Measurements from ENCODE around the gene SLC6A6. TPM values are rescaled to one million over a fixed set of nuclear protein-coding genes. Genes with fewer than 3 reads are reported as not detected.

Gene SLC6A6
- total and polyA plus RNA-seq, 2 experiments from 2014 or later, result 27.5 to 150 TPM

GRCh38 chr3:14379843-14380242 is 22.6 kb upstream of the SLC6A6 start:
- no peak overlapping the region for H3K4me2 ChIP-seq
- Mint-ChIP-seq H3K4me3 (no peak overlapping the region), H3K4me1 (peaks cover 2% of the 10 kb centered on the region; the same call in 1 of the 3 replicates), H3K36me3 (ENCODE audit: low read depth) (no peaks in the 10 kb centered on the region), H3K9me3 (peaks cover 2% of the 10 kb centered on the region; the same call in 1 of the 3 replicates), H3K27ac (no peak overlapping the region), H3K27me3 (ENCODE audit: insufficient read depth, low read depth, poor library complexity) (peaks cover 9% of the 10 kb centered on the region)
- H3K27me3 ChIP-seq (ENCODE audit: insufficient read depth), result no peaks in the 10 kb centered on the region
- no peak for ATAC-seq
- no peak overlapping the region for H3K4me3 ChIP-seq
- H4K20me1 ChIP-seq (replicated peaks; ENCODE audit: insufficient read depth), result no peaks in the 10 kb centered on the region
- no peaks in the 10 kb centered on the region for H3K36me3 ChIP-seq (ENCODE audit: insufficient read depth)
- H3F3A ChIP-seq (replicated peaks; ENCODE audit: low read depth), result no peaks in the 10 kb centered on the region
- no peaks in the 10 kb centered on the region for H3K79me2 ChIP-seq (replicated peaks; ENCODE audit: insufficient read depth)
- TF ChIP-seq CREB1 (CRISPR knock-in tag; IDR thresholded peaks at IDR 0.05; ENCODE audit: low read depth) (no peak), STAT1 (IDR thresholded peaks at IDR 0.05; ENCODE audit: unreplicated experiment) (no peak), NANOG (IDR thresholded peaks at IDR 0.05; ENCODE audit: borderline replicate concordance) (no peak), EZH2 (IDR thresholded peaks at IDR 0.05; ENCODE audit: low read depth, unreplicated experiment) (no peak), ZNF114 (CRISPR knock-in tag; IDR thresholded peaks at IDR 0.05) (no peak)
- H3K9me2 ChIP-seq (ENCODE audit: insufficient read depth), result no peaks in the 10 kb centered on the region
- no peak for DNase-seq (ENCODE audit: low spot score)
- no peak overlapping the region for H2AFZ ChIP-seq
- H3K4me1 ChIP-seq (ENCODE audit: insufficient read depth), result no peaks in the 10 kb centered on the region
- H3K27ac ChIP-seq (ENCODE audit: low read depth), result no peak overlapping the region

- Mint-ChIP-seq H3K36me3 (ENCODE audit: low read depth) (no peaks in the 10 kb centered on the region; the same call in 2 of the 3 replicates), H3K27ac (no peak overlapping the region), H3K27me3 (ENCODE audit: insufficient read depth, low read depth, poor library complexity) (peaks cover 9% of the 10 kb centered on the region), H3K9me3 (peaks cover 5% of the 10 kb centered on the region; the same call in 1 of the 3 replicates), H3K4me3 (no peak overlapping the region), H3K4me1 (no peaks in the 10 kb centered on the region; the same call in 2 of the 3 replicates)
- DNase-seq (ENCODE audit: low spot score), result no peak
- H3F3A ChIP-seq (replicated peaks; ENCODE audit: low read depth), result no peaks in the 10 kb centered on the region
- H3K27ac ChIP-seq (ENCODE audit: low read depth), result no peak overlapping the region
- H3K4me3 ChIP-seq, result no peak overlapping the region
- no peaks in the 10 kb centered on the region for H3K36me3 ChIP-seq (ENCODE audit: insufficient read depth)
- H3K4me2 ChIP-seq, result no peak overlapping the region
- H2AFZ ChIP-seq, result no peak overlapping the region
- H3K79me2 ChIP-seq (replicated peaks; ENCODE audit: insufficient read depth), result no peaks in the 10 kb centered on the region
- no peaks in the 10 kb centered on the region for H4K20me1 ChIP-seq (replicated peaks; ENCODE audit: insufficient read depth)
- H3K9me2 ChIP-seq (ENCODE audit: insufficient read depth), result no peaks in the 10 kb centered on the region
- H3K4me1 ChIP-seq (ENCODE audit: insufficient read depth), result no peaks in the 10 kb centered on the region
- no peak for ATAC-seq
- H3K27me3 ChIP-seq (ENCODE audit: insufficient read depth), result no peaks in the 10 kb centered on the region
- TF ChIP-seq EZH2phosphoT487 (IDR thresholded peaks at IDR 0.05; ENCODE audit: unreplicated experiment) (no peak), EZH2 (IDR thresholded peaks at IDR 0.05; ENCODE audit: low read depth, unreplicated experiment) (no peak), CREB1 (CRISPR knock-in tag; IDR thresholded peaks at IDR 0.05; ENCODE audit: low read depth) (no peak), ZNF331 (CRISPR knock-in tag; IDR thresholded peaks at IDR 0.05; ENCODE audit: low read depth) (no peak)
These were observed 16.2 kb upstream of the SLC6A6 start for GRCh38 chr3:14386254-14386653.

- H3F3A ChIP-seq (replicated peaks; ENCODE audit: low read depth), result no peaks in the 10 kb centered on the region
- H3K4me1 Mint-ChIP-seq, result peaks cover 6% of the 10 kb centered on the region
- TF ChIP-seq NANOG (IDR thresholded peaks at IDR 0.05; ENCODE audit: borderline replicate concordance) (no peak), EZH2 (IDR thresholded peaks at IDR 0.05; ENCODE audit: low read depth, unreplicated experiment) (no peak), JUNB (IDR thresholded peaks at IDR 0.05; ENCODE audit: unreplicated experiment) (no peak), EZH2phosphoT487 (IDR thresholded peaks at IDR 0.05; ENCODE audit: unreplicated experiment) (no peak), POLR2AphosphoS5 (IDR thresholded peaks at IDR 0.05; ENCODE audit: low read depth) (no peak), ZNF331 (CRISPR knock-in tag; IDR thresholded peaks at IDR 0.05; ENCODE audit: low read depth) (no peak), CREB1 (CRISPR knock-in tag; IDR thresholded peaks at IDR 0.05; ENCODE audit: low read depth) (no peak)
- H3K4me1 ChIP-seq (ENCODE audit: insufficient read depth), result no peaks in the 10 kb centered on the region
- H3K27me3 ChIP-seq (ENCODE audit: insufficient read depth), result no peaks in the 10 kb centered on the region
- ATAC-seq (no peak), DNase-seq (ENCODE audit: low spot score) (no peak)
- no peaks in the 10 kb centered on the region for H4K20me1 ChIP-seq (replicated peaks; ENCODE audit: insufficient read depth)
- H3K79me2 ChIP-seq (replicated peaks; ENCODE audit: insufficient read depth), result no peaks in the 10 kb centered on the region
- H3K4me3 ChIP-seq, result no peak overlapping the region
- no peaks in the 10 kb centered on the region for H3K36me3 ChIP-seq (ENCODE audit: insufficient read depth)
- H3K9me3 Mint-ChIP-seq, result peaks cover 5% of the 10 kb centered on the region; the same call in 1 of the 3 replicates
- H3K27me3 Mint-ChIP-seq (ENCODE audit: insufficient read depth, low read depth, poor library complexity), result peaks cover 6% of the 10 kb centered on the region
- H3K27ac ChIP-seq (ENCODE audit: low read depth), result no peak overlapping the region
- H3K27ac Mint-ChIP-seq, result no peak overlapping the region
- H3K36me3 Mint-ChIP-seq (ENCODE audit: low read depth), result no peaks in the 10 kb centered on the region; the same call in 2 of the 3 replicates
- no peak overlapping the region for H3K4me3 Mint-ChIP-seq
- H2AFZ ChIP-seq, result no peak overlapping the region
- no peak overlapping the region for H3K4me2 ChIP-seq
- no peaks in the 10 kb centered on the region for H3K9me2 ChIP-seq (ENCODE audit: insufficient read depth)
These were observed 14.2 kb upstream of the SLC6A6 start for GRCh38 chr3:14388201-14388600.

All from GM23338 (cell line).